Measurements from ENCODE around the gene PREP.

Gene PREP

GRCh38 chr6:105304825-105305224, 98.1 kb downstream of the PREP start:
- DNase-seq = no peak

- no peak for DNase-seq
Observed at GRCh38 chr6:105304366-105304765, 98.5 kb downstream of the PREP start.

- no peak for DNase-seq
Observed at GRCh38 chr6:105302617-105303128, 100.2 kb downstream of the PREP start.

- no peak for DNase-seq
Observed at GRCh38 chr6:105301756-105302616, 100.9 kb downstream of the PREP start.

GRCh38 chr6:105301072-105301503, 101.8 kb downstream of the PREP start:
- DNase-seq = no peak

- DNase-seq = no peak
Observed at GRCh38 chr6:105300090-105300489, 102.8 kb downstream of the PREP start.

GRCh38 chr6:105294129-105294528, 108.8 kb downstream of the PREP start:
- no peak for DNase-seq

GRCh38 chr6:105292689-105293339, 110.1 kb downstream of the PREP start:
- no peak for DNase-seq

GRCh38 chr6:105291525-105291924, 111.4 kb downstream of the PREP start:
- no peak for DNase-seq

GRCh38 chr6:105282631-105283585, 120.0 kb downstream of the PREP start:
- DNase-seq = no peak

GRCh38 chr6:105280033-105280432, 122.8 kb downstream of the PREP start:
- DNase-seq = no peak

- DNase-seq = no peak
Observed at GRCh38 chr6:105279463-105279862, 123.4 kb downstream of the PREP start.

GRCh38 chr6:105278813-105279212, 124.1 kb downstream of the PREP start:
- DNase-seq = no peak

GRCh38 chr6:105278035-105278434, 124.8 kb downstream of the PREP start:
- DNase-seq = no peak

- DNase-seq = no peak
Observed at GRCh38 chr6:105276374-105276773, 126.5 kb downstream of the PREP start.

- DNase-seq = no peak
Observed at GRCh38 chr6:105275542-105275941, 127.3 kb downstream of the PREP start.

GRCh38 chr6:105274678-105275077, 128.2 kb downstream of the PREP start:
- DNase-seq = no peak

- no peak for DNase-seq
Observed at GRCh38 chr6:105273589-105273988, 129.3 kb downstream of the PREP start.

- DNase-seq = no peak
Observed at GRCh38 chr6:105272786-105273185, 130.1 kb downstream of the PREP start.

GRCh38 chr6:105270511-105270910, 132.4 kb downstream of the PREP start:
- no peak for DNase-seq

GRCh38 chr6:105269390-105269789, 133.5 kb downstream of the PREP start:
- DNase-seq = no peak

- DNase-seq = no peak
Observed at GRCh38 chr6:105263685-105264610, 138.9 kb downstream of the PREP start.

Data from retina (tissue), 1 donor.